Measurements from ENCODE around the gene MXRA8. TPM values are rescaled to one million over a fixed set of nuclear protein-coding genes. Genes with fewer than 3 reads are reported as not detected.
A peak's percentile ranks its signal among the peaks of the same experiment; 100 is the strongest.

Gene MXRA8
- total and polyA plus RNA-seq, 8 donors: 1.6 to 35.8 (median 11.7) TPM

DNA sequence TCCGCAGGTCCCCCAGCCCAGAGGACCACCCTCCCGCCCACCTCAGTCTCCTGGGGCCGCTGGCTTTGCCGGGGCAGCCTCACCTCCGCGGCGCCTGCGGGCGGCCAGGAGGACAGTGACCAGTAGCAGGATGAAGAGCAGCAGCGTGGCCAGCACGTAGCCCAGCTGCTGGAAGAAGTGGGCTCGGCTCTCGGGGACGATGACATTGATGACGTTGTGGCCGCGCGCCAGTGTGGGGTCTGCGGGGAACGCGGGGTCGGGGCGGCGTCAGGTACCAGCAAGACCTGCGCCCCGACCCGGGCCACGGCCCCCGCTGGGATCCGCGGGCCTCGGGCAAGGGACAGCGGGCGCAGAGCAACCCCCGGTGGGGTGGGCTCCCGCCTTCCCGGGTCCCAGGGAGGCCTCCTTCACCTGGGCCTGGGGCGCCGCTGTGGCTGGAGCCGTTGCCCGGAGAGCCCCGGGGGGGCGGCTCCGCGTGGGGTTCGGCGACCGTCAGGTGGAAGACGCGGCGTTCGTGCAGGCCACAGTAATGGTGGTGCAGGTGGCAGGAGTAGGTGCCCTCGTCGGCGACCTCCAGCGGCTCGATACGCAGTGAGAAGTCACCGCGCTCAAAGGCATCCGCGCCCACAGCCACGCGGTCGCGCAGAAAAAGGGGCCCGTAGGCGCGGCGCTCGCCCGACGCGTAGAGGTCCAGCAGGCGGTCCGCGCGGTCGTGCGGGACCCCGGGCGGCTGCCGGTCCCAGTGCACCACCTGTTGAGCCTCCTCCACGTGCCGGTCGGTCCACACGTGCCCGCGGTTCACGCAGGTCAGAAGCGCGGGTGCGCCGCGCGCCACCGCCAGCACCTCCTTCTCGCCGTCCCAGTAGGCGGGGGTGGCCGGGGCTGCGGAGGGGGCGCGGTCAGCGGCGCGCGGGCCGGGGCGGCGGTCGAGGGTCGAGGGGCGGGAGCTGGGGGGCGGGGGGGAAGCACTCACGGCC is 3.8 kb downstream of the MXRA8 start:
- intact Hi-C loops (cut with DNase I): no loop called here
- Histone ChIP-seq H3K36me3 (no peaks in the 10 kb centered on the region), H3K4me1 (no peaks in the 10 kb centered on the region), H3K27ac (no peak overlapping the region), H3K9me3 (no peaks in the 10 kb centered on the region), H3K27me3 (no peaks in the 10 kb centered on the region), H3K4me3 (no peak overlapping the region)
- WGBS, 2 donors: 9 to 12% methylated on average over 90 to 116 of the region's 116 CpGs
- no peak for FAIRE-seq
- DNase-seq: peak in 4 of 6 donors; percentile 2 to 79 (median 28)
- peak in 1 of 4 donors; percentile 2 for ATAC-seq
- TF ChIP-seq, protein P1, sequence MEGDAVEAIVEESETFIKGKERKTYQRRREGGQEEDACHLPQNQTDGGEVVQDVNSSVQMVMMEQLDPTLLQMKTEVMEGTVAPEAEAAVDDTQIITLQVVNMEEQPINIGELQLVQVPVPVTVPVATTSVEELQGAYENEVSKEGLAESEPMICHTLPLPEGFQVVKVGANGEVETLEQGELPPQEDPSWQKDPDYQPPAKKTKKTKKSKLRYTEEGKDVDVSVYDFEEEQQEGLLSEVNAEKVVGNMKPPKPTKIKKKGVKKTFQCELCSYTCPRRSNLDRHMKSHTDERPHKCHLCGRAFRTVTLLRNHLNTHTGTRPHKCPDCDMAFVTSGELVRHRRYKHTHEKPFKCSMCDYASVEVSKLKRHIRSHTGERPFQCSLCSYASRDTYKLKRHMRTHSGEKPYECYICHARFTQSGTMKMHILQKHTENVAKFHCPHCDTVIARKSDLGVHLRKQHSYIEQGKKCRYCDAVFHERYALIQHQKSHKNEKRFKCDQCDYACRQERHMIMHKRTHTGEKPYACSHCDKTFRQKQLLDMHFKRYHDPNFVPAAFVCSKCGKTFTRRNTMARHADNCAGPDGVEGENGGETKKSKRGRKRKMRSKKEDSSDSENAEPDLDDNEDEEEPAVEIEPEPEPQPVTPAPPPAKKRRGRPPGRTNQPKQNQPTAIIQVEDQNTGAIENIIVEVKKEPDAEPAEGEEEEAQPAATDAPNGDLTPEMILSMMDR (IDR thresholded peaks at IDR 0.05): no peak

DNA sequence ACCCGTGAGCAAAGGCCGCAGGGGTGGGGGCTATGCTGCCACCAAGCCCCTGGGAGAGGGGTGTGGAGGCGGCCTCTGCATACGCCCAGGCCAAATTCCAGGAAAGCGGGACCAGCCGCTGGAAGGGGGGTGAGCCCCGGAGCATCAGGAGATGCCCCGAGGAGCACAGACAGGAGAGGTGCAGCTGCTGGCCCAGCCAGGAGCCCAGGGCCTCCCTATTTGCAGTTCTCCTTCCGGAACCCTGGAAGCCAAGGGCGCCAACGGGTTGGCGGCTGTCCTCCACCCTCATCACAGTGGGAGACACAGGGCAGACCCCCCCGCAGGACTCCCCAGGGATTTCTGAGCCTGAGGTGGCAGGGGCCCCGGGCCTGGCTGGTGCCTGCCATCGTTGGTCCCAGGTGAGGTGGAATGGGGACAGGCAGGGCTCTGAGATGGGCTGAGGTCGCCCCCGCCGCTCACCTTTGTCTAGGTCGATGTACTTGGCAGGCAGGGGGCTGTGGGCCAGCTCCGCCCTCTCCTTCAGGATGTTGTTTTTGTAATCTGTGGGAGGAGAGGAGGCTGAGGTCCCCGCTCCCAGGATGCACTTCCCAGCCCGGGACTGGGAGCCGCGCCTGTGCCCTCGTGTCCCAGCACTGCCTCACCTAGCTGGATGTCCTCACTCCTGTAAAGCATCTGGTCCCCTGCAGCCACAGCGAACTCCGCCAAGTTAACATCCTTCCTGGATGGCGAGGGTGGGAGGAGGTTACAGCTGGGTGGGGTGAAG is 4.8 kb downstream of the MXRA8 start:
- intact Hi-C loops (cut with DNase I): no loop called here

DNA sequence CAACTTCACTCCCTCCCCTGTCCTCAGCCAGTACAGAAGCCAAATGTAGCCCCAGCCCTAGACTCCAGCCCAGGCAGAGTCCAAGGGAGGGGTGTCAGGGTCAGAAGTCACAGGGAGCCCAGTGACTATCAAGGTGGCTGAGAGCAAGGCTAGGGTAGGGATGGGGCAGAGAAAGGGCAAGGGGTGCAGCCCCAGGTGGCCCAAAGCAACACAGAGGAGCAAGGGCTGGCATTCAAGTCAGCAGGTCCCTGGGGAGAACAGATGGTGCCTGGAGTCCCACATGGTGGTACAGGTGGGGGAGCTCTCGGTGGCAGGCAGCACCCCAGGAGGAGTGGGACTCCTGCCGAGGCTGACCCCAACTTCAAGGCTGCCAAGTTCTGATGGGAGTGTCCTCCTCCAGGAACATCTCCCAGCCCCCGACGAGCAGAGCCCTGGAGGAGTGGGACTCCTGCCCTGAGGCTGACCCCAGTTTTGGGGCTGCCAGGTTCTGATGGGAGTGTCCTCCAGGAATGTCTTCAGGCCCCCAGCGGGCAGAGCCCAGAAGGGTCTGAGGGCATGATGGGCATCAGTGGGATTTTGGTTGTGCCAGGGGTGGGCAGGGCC is 5.5 kb downstream of the MXRA8 start:
- H3K27ac ChIP-seq: no peak overlapping the region
- TF ChIP-seq, protein P1 (IDR thresholded peaks at IDR 0.05): no peak
- 14 to 15% methylated on average over 4 to 5 of the region's 5 CpGs for WGBS, 2 donors
- H3K9me3 ChIP-seq: no peaks in the 10 kb centered on the region
- DNase-seq (peak in 1 of 6 donors; percentile 38), FAIRE-seq (no peak), ATAC-seq (no peak)
- no peaks in the 10 kb centered on the region for H3K36me3 ChIP-seq
- H3K27me3 ChIP-seq: no peaks in the 10 kb centered on the region
- intact Hi-C loops (cut with DNase I): no loop called here
- H3K4me1 ChIP-seq: no peaks in the 10 kb centered on the region
- H3K4me3 ChIP-seq: no peak overlapping the region

More for the DNA sequence above, 4.8 kb downstream of the MXRA8 start:
- H3K4me3 ChIP-seq: no peak overlapping the region
- H3K36me3 ChIP-seq: no peaks in the 10 kb centered on the region
- H3K4me1 ChIP-seq: no peaks in the 10 kb centered on the region
- 10 to 15% methylated on average over 24 to 28 of the region's 28 CpGs for WGBS, 2 donors
- peak in 2 of 6 donors; percentile 45 to 81 for DNase-seq
- H3K27ac ChIP-seq: no peak overlapping the region
- H3K9me3 ChIP-seq: no peaks in the 10 kb centered on the region
- ATAC-seq: no peak
- no peaks in the 10 kb centered on the region for H3K27me3 ChIP-seq
- TF ChIP-seq, protein P1 (IDR thresholded peaks at IDR 0.05): no peak
- no peak for FAIRE-seq

DNA sequence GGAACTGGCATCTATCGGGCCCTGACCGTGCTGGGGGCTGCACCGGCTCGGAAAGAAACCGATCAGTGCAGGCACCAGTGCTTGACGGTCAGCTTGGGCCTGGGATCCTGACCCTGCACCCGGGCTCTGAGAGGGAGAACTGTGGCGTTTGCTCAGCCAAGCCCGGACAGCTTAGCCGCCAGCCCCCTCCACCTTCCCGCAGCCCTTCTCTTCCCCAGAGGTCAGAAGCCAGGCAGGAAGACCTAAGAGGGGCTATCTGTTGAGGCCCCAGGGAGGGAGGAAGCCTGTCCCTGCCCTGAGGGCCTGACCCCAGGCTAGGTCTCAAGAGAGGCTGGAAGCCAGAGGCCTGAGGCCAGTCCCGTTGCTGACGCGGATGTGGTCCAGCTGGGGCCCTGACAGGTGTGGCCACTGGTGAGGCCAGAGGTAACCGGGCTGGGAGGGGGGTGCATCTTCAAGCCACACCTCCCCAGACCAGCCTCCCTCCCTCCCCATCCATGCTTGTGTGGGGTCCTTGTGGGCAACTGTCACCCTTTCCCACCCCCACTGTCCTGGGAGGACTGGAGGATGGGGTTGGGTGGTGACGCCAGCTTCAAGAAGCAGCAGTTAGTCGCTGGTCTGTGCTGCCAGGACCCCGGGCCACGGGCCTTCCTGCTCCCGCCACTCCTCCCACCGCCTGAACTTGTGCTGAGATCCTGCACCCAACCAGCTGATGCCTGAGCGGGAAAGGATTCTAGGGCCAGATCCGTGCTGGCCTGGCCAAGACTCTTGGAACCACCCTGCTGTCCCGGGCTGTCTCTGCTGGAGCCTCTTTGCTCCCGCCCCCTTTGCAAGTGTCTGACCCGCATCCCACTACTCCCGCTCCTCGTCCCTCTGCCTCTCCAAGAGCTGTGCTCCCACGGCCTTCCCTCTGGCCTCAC is 6.6 kb downstream of the MXRA8 start:
- Histone ChIP-seq H3K4me3 (no peak overlapping the region), H3K36me3 (no peaks in the 10 kb centered on the region), H3K9me3 (no peaks in the 10 kb centered on the region), H3K27me3 (no peaks in the 10 kb centered on the region), H3K27ac (no peak overlapping the region), H3K4me1 (peaks cover 0 to 6% (median under 1%) of the 10 kb centered on the region in 3 donors)
- intact Hi-C loops (cut with DNase I): no loop called here
- FAIRE-seq (no peak), DNase-seq (peak in 1 of 6 donors; percentile 60), ATAC-seq (no peak)
- TF ChIP-seq, protein P1 (IDR thresholded peaks at IDR 0.05): no peak
- 71 to 81% methylated on average over 19 to 29 of the region's 29 CpGs for WGBS, 2 donors
